Neural progenitor cell (in vitro differentiated cells): ENCODE measurements around the gene NT5DC2. TPM values are rescaled to one million over a fixed set of nuclear protein-coding genes. Genes with fewer than 3 reads are reported as not detected.

Source experiments
- DNase-seq: peaks from one replicate; pipeline ENCODE4 v3.0.0-alpha.2; 2016; ENCODE audit warnings: low spot score
- H2AFZ ChIP-seq: fragments of 200-600 bp; sonication (generic); replicated peaks from 2 replicates; pipeline ENCODE4 v1.6.1; 2016; ENCODE audit warnings: antibody characterized with exemption
- H3F3A ChIP-seq: fragments of 200-600 bp; sonication (generic); 2 replicates; pipeline ENCODE4 v1.6.1; 2016; ENCODE audit warnings: antibody characterized with exemption, low read depth
- H3K27ac ChIP-seq: fragments of 200-600 bp; sonication (generic); 2 replicates; pipeline ENCODE4 v1.5.1; 2016; ENCODE audit warnings: mild to moderate bottlenecking
- H3K27me3 ChIP-seq: fragments of 200-600 bp; sonication (generic); 2 replicates; pipeline ENCODE4 v1.6.1; 2016; ENCODE audit warnings: mild to moderate bottlenecking, moderate library complexity
- H3K36me3 ChIP-seq: fragments of 200-600 bp; sonication (generic); 2 replicates; pipeline ENCODE4 v1.5.1; 2016
- H3K4me1 ChIP-seq: fragments of 200-600 bp; sonication (generic); 2 replicates; pipeline ENCODE4 v1.6.1; 2016; ENCODE audit warnings: mixed run types
- H3K4me2 ChIP-seq: fragments of 200-600 bp; sonication (generic); 2 replicates; pipeline ENCODE4 v1.6.1; 2016
- H3K4me3 ChIP-seq: fragments of 200-600 bp; sonication (generic); 2 replicates; pipeline ENCODE4 v1.5.1; 2016
- H3K79me2 ChIP-seq: fragments of 200-600 bp; sonication (generic); 2 replicates; pipeline ENCODE4 v1.6.1; 2016; ENCODE audit warnings: low read depth
- H3K9ac ChIP-seq: fragments of 200-600 bp; sonication (generic); 2 replicates; pipeline ENCODE4 v1.6.1; 2016
- H3K9me3 ChIP-seq: fragments of 200-600 bp; sonication (generic); 2 replicates; pipeline ENCODE4 v1.5.1; 2016; ENCODE audit warnings: low read depth
- H4K20me1 ChIP-seq: fragments of 200-600 bp; sonication (generic); 2 replicates; pipeline ENCODE4 v1.6.1; 2016; ENCODE audit warnings: low read depth
- H3K27ac Mint-ChIP-seq: 3 replicates; pipeline ENCODE4 v1.8.0; 2021; ENCODE audit warnings: mixed read lengths
- H3K27me3 Mint-ChIP-seq: 2 replicates; pipeline ENCODE4 v1.8.0; 2022; ENCODE audit warnings: low read depth, mild to moderate bottlenecking, inconsistent platforms, moderate library complexity, mixed read lengths; ENCODE audit not compliant: insufficient read depth
- H3K36me3 Mint-ChIP-seq: 3 replicates; pipeline ENCODE4 v1.8.0; 2021; ENCODE audit warnings: mixed read lengths
- H3K4me1 Mint-ChIP-seq: 3 replicates; pipeline ENCODE4 v1.8.0; 2021; ENCODE audit warnings: mixed read lengths
- H3K4me3 Mint-ChIP-seq: 3 replicates; pipeline ENCODE4 v1.8.0; 2021; ENCODE audit warnings: mild to moderate bottlenecking, moderate library complexity, mixed read lengths
- H3K9me3 Mint-ChIP-seq: 3 replicates; pipeline ENCODE4 v1.8.0; 2020; ENCODE audit warnings: mixed read lengths
- CTCF ChIP-seq: fragments of 200-600 bp; sonication (generic); IDR thresholded peaks from 2 replicates; pipeline ENCODE4 v1.5.1; 2017; ENCODE audit warnings: antibody characterized with exemption, mild to moderate bottlenecking
- EZH2 ChIP-seq: fragments of 200-600 bp; sonication (generic); IDR thresholded peaks from 2 replicates; pipeline ENCODE4 v1.6.1; 2017; ENCODE audit warnings: antibody characterized with exemption, mild to moderate bottlenecking, moderate library complexity
- EZH2phosphoT487 ChIP-seq: fragments of 200-600 bp; sonication (generic); IDR thresholded peaks from 2 replicates; pipeline ENCODE4 v1.6.1; 2017; ENCODE audit warnings: antibody characterized with exemption
- total RNA-seq: library from RNA; depleted of rRNA; stranded (reverse); fragments of >200 nt; gene quantifications from 2 replicates; pipeline ENCODE4 v1.2.3, GENCODE V29; 2015; ENCODE audit warnings: low replicate concordance

Gene NT5DC2
- total RNA-seq, 1 donor from 2014 or later: 210 TPM

GRCh38 chr3:52515192-52515591, 18.5 kb downstream of the NT5DC2 start:
- Mint-ChIP-seq H3K36me3 (no peaks in the 10 kb centered on the region), H3K9me3 (no peaks in the 10 kb centered on the region), H3K27me3 (no peaks in the 10 kb centered on the region), H3K4me3 (peak overlapping the region; percentile 9), H3K27ac (peak overlapping the region; percentile 59), H3K4me1 (peaks cover 3% of the 10 kb centered on the region)
- Histone ChIP-seq H3K4me1 (no peaks in the 10 kb centered on the region), H3K9ac (peak overlapping the region; percentile 37), H3K36me3 (no peaks in the 10 kb centered on the region), H3K79me2 (no peaks in the 10 kb centered on the region), H3K9me3 (no peaks in the 10 kb centered on the region), H4K20me1 (no peaks in the 10 kb centered on the region), H3K4me2 (no peak overlapping the region), H2AFZ (no peak overlapping the region), H3F3A (no peaks in the 10 kb centered on the region), H3K27ac (no peak overlapping the region), H3K27me3 (peaks cover 6% of the 10 kb centered on the region), H3K4me3 (no peak overlapping the region)
- no peak for DNase-seq
- TF ChIP-seq EZH2phosphoT487 (no peak), CTCF (no peak), EZH2 (no peak)

GRCh38 chr3:52514576-52514975, 19.1 kb downstream of the NT5DC2 start:
- Mint-ChIP-seq H3K36me3 (no peaks in the 10 kb centered on the region), H3K4me3 (no peak overlapping the region), H3K4me1 (peaks cover 3% of the 10 kb centered on the region), H3K27me3 (peaks cover 2% of the 10 kb centered on the region), H3K27ac (no peak overlapping the region), H3K9me3 (no peaks in the 10 kb centered on the region)
- Histone ChIP-seq H3K79me2 (no peaks in the 10 kb centered on the region), H3K4me2 (no peak overlapping the region), H3K4me1 (no peaks in the 10 kb centered on the region), H3K27ac (no peak overlapping the region), H3K27me3 (peaks cover 6% of the 10 kb centered on the region), H3K9ac (peak overlapping the region; percentile 37), H3F3A (no peaks in the 10 kb centered on the region), H2AFZ (no peak overlapping the region), H3K9me3 (no peaks in the 10 kb centered on the region), H3K4me3 (no peak overlapping the region), H4K20me1 (no peaks in the 10 kb centered on the region), H3K36me3 (no peaks in the 10 kb centered on the region)
- DNase-seq: no peak
- TF ChIP-seq EZH2 (no peak), EZH2phosphoT487 (no peak), CTCF (no peak)

GRCh38 chr3:52513281-52513680, 20.4 kb downstream of the NT5DC2 start:
- H3K9me3 ChIP-seq: no peaks in the 10 kb centered on the region
- Mint-ChIP-seq H3K27me3 (peaks cover 2% of the 10 kb centered on the region), H3K9me3 (no peaks in the 10 kb centered on the region), H3K27ac (no peak overlapping the region), H3K4me3 (no peak overlapping the region), H3K36me3 (no peaks in the 10 kb centered on the region), H3K4me1 (peaks cover 7% of the 10 kb centered on the region)
- no peak overlapping the region for H3K27ac ChIP-seq
- no peak overlapping the region for H3K4me3 ChIP-seq
- peaks cover 4% of the 10 kb centered on the region for H3K27me3 ChIP-seq
- H4K20me1 ChIP-seq: no peaks in the 10 kb centered on the region
- no peak overlapping the region for H3K9ac ChIP-seq
- no peaks in the 10 kb centered on the region for H3K36me3 ChIP-seq
- TF ChIP-seq CTCF (no peak), EZH2 (no peak), EZH2phosphoT487 (no peak)
- H3K79me2 ChIP-seq: no peaks in the 10 kb centered on the region
- DNase-seq: no peak
- no peak overlapping the region for H3K4me2 ChIP-seq
- H2AFZ ChIP-seq: no peak overlapping the region
- H3F3A ChIP-seq: no peaks in the 10 kb centered on the region
- no peaks in the 10 kb centered on the region for H3K4me1 ChIP-seq

GRCh38 chr3:52512727-52513126, 20.9 kb downstream of the NT5DC2 start:
- Histone ChIP-seq H3K9me3 (no peaks in the 10 kb centered on the region), H3K4me2 (no peak overlapping the region), H3K4me1 (peaks cover 1% of the 10 kb centered on the region), H4K20me1 (no peaks in the 10 kb centered on the region), H3K79me2 (no peaks in the 10 kb centered on the region), H3K36me3 (no peaks in the 10 kb centered on the region), H3K4me3 (no peak overlapping the region), H3F3A (no peaks in the 10 kb centered on the region), H3K27me3 (no peaks in the 10 kb centered on the region), H2AFZ (no peak overlapping the region), H3K27ac (no peak overlapping the region), H3K9ac (no peak overlapping the region)
- Mint-ChIP-seq H3K9me3 (no peaks in the 10 kb centered on the region), H3K36me3 (no peaks in the 10 kb centered on the region), H3K4me1 (peaks cover 7% of the 10 kb centered on the region), H3K27ac (no peak overlapping the region), H3K4me3 (no peak overlapping the region), H3K27me3 (peaks cover 2% of the 10 kb centered on the region)
- TF ChIP-seq CTCF (no peak), EZH2phosphoT487 (no peak), EZH2 (no peak)
- no peak for DNase-seq
